ENCODE data around the gene TRIM29. TPM values are rescaled to one million over a fixed set of nuclear protein-coding genes. Genes with fewer than 3 reads are reported as not detected.

TRIM29 gene
- total and polyA plus RNA-seq, 2 of the 13 experiments (the other 11 are each of a cell fraction or from before 2014, with no cell fraction given): 0.86 TPM

- DNase-seq (ENCODE audit: low spot score) (no peak), FAIRE-seq (no peak), ATAC-seq (no peak)
- Histone ChIP-seq H3K36me3 (replicated peaks in 1 of 2; ENCODE audit: control insufficient read depth in 1 of 2, insufficient read depth in 2 of 2, low read length in 2 of 2) (no peaks in the 10 kb centered on the region), H3K27ac (ENCODE audit: extremely low read length, insufficient read depth, low read length) (no peak overlapping the region), H3K4me1 (ENCODE audit: insufficient read depth, low read length) (no peaks in the 10 kb centered on the region), H3K27me3 (ENCODE audit: control insufficient read depth in 1 of 2, insufficient read depth in 2 of 2, low read length in 2 of 2) (peaks cover 3 to 37% of the 10 kb centered on the region in 2 experiments; a peak in 4 of 5 replicates), H2AFZ (ENCODE audit: low read length) (no peak overlapping the region), H3K9me3 (ENCODE audit: low read length) (no peaks in the 10 kb centered on the region), H3K4me2 (ENCODE audit: low read depth, low read length) (no peak overlapping the region), H4K20me1 (ENCODE audit: insufficient read depth, low read length) (no peaks in the 10 kb centered on the region), H3K9ac (ENCODE audit: insufficient read depth, low read depth, low read length) (no peak overlapping the region), H3K4me3 (replicated peaks in 1 of 3; ENCODE audit: insufficient read depth in 1 of 3, low read depth in 2 of 3, low read length in 3 of 3) (no peak overlapping the region), H3K79me2 (ENCODE audit: insufficient read depth, low read length) (no peaks in the 10 kb centered on the region)
- no TSS peak for BruUV-seq (replicated peaks)
- in situ Hi-C loops (cut with HindIII; ENCODE audit: extremely low pct_ligation_motif_present, low pct_unique_long_range_greater_than_20kb) (no loop called here), intact Hi-C loops (cut with micrococcal nuclease; ENCODE audit: unreplicated experiment) (no loop called here)
- CTCF ChIA-PET (ENCODE audit: low intra/inter-chr PET ratio, low total read pairs): no interaction called here
- POLR2A ChIA-PET: no interaction called here
- 24% methylated on average over 3 of the region's 3 CpGs for WGBS (ENCODE audit: low lambda C conversion rate)
- TF ChIP-seq NONO (IDR thresholded peaks at IDR 0.05): no peak
- TF ChIP-seq NONO (CRISPR knock-in tag; conservative IDR thresholded peaks at IDR 0.05): no peak
- no peak for TF ChIP-seq ZNF879 (CRISPR knock-in tag; IDR thresholded peaks at IDR 0.05)
- TF ChIP-seq ZC3H4 (CRISPR knock-in tag; IDR thresholded peaks at IDR 0.05; ENCODE audit: borderline replicate concordance): no peak
- TF ChIP-seq ADNP (CRISPR knock-in tag; IDR thresholded peaks at IDR 0.05): no peak
- TF ChIP-seq ZNF563 (CRISPR knock-in tag; IDR thresholded peaks at IDR 0.05): no peak
- no peak for TF ChIP-seq ZFP1 (CRISPR knock-in tag; IDR thresholded peaks at IDR 0.05)
- no peak for TF ChIP-seq SKIL (CRISPR knock-in tag; IDR thresholded peaks at IDR 0.05; ENCODE audit: borderline replicate concordance)
- TF ChIP-seq PLRG1 (conservative IDR thresholded peaks at IDR 0.05): no peak
- TF ChIP-seq PRDM10 (CRISPR knock-in tag; IDR thresholded peaks at IDR 0.05; ENCODE audit: low read depth): no peak
- no peak for TF ChIP-seq TRIM24 (CRISPR knock-in tag; IDR thresholded peaks at IDR 0.05)
- TF ChIP-seq TIGD3 (CRISPR knock-in tag; IDR thresholded peaks at IDR 0.05; ENCODE audit: borderline replicate concordance): no peak
- TF ChIP-seq NFE2L2 (IDR thresholded peaks at IDR 0.05; ENCODE audit: low read length): no peak
- TF ChIP-seq FOXP4 (CRISPR knock-in tag; IDR thresholded peaks at IDR 0.05): no peak
- TF ChIP-seq ZNF572 (CRISPR knock-in tag; IDR thresholded peaks at IDR 0.05): no peak
- no peak for TF ChIP-seq E2F1 (CRISPR knock-in tag; IDR thresholded peaks at IDR 0.05)
Measured at GRCh38 chr11:120149246-120149645, 11.3 kb upstream of the TRIM29 start.

Measured in HepG2 (cell line).